ENCODE data around the gene YIPF2. TPM values are rescaled to one million over a fixed set of nuclear protein-coding genes. Genes with fewer than 3 reads are reported as not detected.

The YIPF2 gene
- polyA plus RNA-seq, 2 of the 4 experiments (the other 2 are of a cell fraction): 13.1 to 17.5 TPM

DNA sequence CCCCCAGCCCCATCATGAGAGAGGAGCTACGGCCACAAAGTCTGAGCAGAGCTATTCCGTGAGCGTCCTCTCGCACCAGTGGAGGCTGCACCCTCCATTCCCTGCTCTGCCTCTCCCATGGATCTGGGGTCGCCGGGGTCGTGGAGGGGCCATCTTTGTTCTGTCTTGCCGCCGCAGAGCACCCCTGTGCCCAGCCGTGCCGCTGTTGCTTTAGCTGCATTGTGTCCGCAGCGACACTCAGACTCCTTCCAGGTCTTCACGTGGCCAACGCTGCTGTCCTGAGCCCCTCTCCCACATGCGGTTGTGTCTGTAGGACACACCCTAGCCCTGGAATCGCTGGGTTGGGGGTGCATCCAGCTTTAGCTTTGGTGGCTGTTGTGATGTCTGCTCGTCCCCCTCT lies 15.8 kb downstream of the YIPF2 start:
- Histone ChIP-seq H3K9me3 (no peaks in the 10 kb centered on the region), H3K27ac (no peak overlapping the region), H3K4me1 (peaks cover 7% of the 10 kb centered on the region; the same call in 2 of the 3 replicates), H3K4me3 (no peak overlapping the region), H3K4me2 (no peak overlapping the region)
- FAIRE-seq (no peak), ATAC-seq (no peak), DNase-seq (ENCODE audit: low read depth in 1 of 2, low spot score in 1 of 2) (no peak)
- no peak for TF ChIP-seq ATOH8 (CRISPR knock-in tag; IDR thresholded peaks at IDR 0.05; ENCODE audit: low read depth)
- TF ChIP-seq CHD4 (IDR thresholded peaks at IDR 0.05; ENCODE audit: borderline replicate concordance): no peak
- no peak for TF ChIP-seq NPAS2 (CRISPR knock-in tag; IDR thresholded peaks at IDR 0.05; ENCODE audit: borderline replicate concordance)
- no peak for TF ChIP-seq MAFK (IDR thresholded peaks at IDR 0.05; ENCODE audit: partially characterized antibody)
- no peak for TF ChIP-seq HOXA7 (CRISPR knock-in tag; IDR thresholded peaks at IDR 0.05)
- no peak for TF ChIP-seq CHD2 (IDR thresholded peaks at IDR 0.05; ENCODE audit: low read length, partially characterized antibody)
- TF ChIP-seq, protein P1, sequence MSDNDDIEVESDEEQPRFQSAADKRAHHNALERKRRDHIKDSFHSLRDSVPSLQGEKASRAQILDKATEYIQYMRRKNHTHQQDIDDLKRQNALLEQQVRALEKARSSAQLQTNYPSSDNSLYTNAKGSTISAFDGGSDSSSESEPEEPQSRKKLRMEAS (IDR thresholded peaks at IDR 0.05): no peak
- no peak for TF ChIP-seq BHLHE40 (IDR thresholded peaks at IDR 0.05; ENCODE audit: low read depth, low read length)
- no peak for TF ChIP-seq CEBPB (IDR thresholded peaks at IDR 0.05)
- ChIA-PET POLR2A (no interaction called here), CTCF (interaction anchor here (0.6 to 1.5 kb wide), 6 partner anchors 22 to 196 kb away, joined by 3 to 4 read pairs (median 3); no protein-coding TSS in a partner anchor)
- WGBS (ENCODE audit: missing lambda C conversion rate): 86% methylated on average over 14 of the region's 18 CpGs

DNA sequence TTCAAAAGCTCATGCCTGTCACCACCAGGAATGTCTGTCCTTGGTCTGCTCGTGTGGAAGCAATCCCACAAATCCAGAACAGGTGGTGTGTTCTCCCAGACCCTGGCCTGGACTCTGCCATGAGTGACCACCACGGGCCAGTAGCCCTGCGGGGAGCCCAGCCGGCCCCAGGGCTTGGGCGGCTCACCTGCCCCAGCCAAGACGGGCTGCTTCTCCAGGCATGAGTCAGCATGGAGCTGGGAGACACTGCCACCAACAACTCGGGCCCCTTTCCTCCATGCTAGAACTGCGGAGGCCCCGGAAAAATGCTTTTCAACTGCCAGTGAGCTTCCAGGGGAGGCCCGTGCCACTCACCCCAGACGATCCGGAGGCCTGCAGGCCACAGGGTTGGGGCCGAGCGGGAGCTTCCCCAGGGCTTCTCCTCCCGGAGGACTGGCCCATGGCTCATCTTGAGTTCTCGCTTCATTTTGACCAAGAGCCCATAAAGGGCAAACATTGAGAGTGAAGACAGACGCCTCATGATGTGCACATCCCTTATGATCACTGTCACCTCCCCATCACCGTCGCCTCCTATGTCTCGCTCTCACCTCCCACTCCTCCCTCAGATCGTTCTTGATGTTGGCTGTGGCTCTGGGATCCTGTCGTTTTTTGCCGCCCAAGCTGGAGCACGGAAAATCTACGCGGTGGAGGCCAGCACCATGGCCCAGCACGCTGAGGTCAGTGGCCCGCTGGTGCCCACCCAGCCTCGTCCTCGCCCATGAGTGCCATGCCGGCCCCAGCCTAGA lies 16.7 kb downstream of the YIPF2 start:
- H3K9me3 ChIP-seq: no peaks in the 10 kb centered on the region
- ATAC-seq (no peak), FAIRE-seq (no peak), DNase-seq (ENCODE audit: low read depth in 1 of 2, low spot score in 1 of 2) (no peak)
- no peak overlapping the region for H3K4me3 ChIP-seq
- H3K4me1 ChIP-seq: peaks cover 7% of the 10 kb centered on the region; the same call in 2 of the 3 replicates
- H3K4me2 ChIP-seq: no peak overlapping the region
- POLR2A ChIA-PET: no interaction called here
- no peak for TF ChIP-seq RCOR1 (IDR thresholded peaks at IDR 0.05; ENCODE audit: low read depth, low read length)
- TF ChIP-seq, protein P2, sequence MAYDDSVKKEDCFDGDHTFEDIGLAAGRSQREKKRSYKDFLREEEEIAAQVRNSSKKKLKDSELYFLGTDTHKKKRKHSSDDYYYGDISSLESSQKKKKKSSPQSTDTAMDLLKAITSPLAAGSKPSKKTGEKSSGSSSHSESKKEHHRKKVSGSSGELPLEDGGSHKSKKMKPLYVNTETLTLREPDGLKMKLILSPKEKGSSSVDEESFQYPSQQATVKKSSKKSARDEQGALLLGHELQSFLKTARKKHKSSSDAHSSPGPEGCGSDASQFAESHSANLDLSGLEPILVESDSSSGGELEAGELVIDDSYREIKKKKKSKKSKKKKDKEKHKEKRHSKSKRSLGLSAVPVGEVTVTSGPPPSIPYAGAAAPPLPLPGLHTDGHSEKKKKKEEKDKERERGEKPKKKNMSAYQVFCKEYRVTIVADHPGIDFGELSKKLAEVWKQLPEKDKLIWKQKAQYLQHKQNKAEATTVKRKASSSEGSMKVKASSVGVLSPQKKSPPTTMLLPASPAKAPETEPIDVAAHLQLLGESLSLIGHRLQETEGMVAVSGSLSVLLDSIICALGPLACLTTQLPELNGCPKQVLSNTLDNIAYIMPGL (CRISPR knock-in tag; IDR thresholded peaks at IDR 0.05; ENCODE audit: borderline replicate concordance): no peak
- TF ChIP-seq HOXA7 (CRISPR knock-in tag; IDR thresholded peaks at IDR 0.05): no peak
- no peak for TF ChIP-seq EP300 (IDR thresholded peaks at IDR 0.05)
- TF ChIP-seq RARB (CRISPR knock-in tag; IDR thresholded peaks at IDR 0.05): no peak
- TF ChIP-seq JUNB (IDR thresholded peaks at IDR 0.05): no peak
- TF ChIP-seq USF2 (IDR thresholded peaks at IDR 0.05): no peak
- TF ChIP-seq CHD2 (IDR thresholded peaks at IDR 0.05; ENCODE audit: low read length, partially characterized antibody): no peak
- CTCF ChIA-PET: interaction anchor here (0.6 to 1.5 kb wide), 6 partner anchors 22 to 195 kb away, joined by 3 to 4 read pairs (median 3); no protein-coding TSS in a partner anchor
- 98% methylated on average over 20 of the region's 31 CpGs for WGBS (ENCODE audit: missing lambda C conversion rate)
- H3K27ac ChIP-seq: peak overlapping the region in 1 of 2 experiments; percentile 24; a peak in 1 of 6 replicates

DNA sequence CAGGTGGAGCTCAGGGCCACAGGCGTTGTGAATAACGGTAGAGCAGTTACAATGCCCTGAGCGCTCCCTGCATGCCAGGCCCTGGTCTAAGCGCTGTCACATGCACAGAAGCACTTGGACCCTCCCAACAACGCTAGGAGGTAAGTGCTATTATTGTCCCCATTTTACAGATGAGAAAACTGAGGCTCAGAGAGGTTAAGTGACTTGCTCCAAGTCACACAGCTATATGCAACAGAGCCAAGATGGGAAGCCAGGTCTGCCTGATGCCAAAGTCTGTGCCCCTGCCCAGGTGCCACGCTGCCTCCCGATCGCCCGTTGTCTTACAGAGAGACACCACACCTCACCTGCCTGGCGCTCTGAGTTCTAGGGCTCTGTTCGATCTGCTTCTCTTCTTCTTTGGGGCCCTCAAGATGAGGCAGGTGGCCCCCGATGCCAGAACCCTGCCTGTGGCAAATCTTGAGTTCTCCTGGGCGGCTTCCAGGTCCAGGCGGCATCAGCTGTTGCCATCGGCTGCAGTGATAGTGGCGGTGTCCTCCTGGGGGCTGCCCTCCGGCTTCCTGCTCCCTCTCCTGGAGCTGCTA lies 20.0 kb downstream of the YIPF2 start:
- no peak overlapping the region for H3K4me2 ChIP-seq
- no peak overlapping the region for H3K27ac ChIP-seq
- CTCF ChIA-PET: no interaction called here
- no peak for FAIRE-seq
- no peak for DNase-seq (ENCODE audit: low read depth in 1 of 2, low spot score in 1 of 2)
- ATAC-seq: no peak
- H3K4me1 ChIP-seq: no peaks in the 10 kb centered on the region
- 96% methylated on average over 17 of the region's 17 CpGs for WGBS (ENCODE audit: missing lambda C conversion rate)
- peak; percentile 30 for TF ChIP-seq ZFP36 (IDR thresholded peaks at IDR 0.05; ENCODE audit: borderline replicate concordance, partially characterized antibody)
- no peak for TF ChIP-seq ATOH8 (CRISPR knock-in tag; IDR thresholded peaks at IDR 0.05; ENCODE audit: low read depth)
- no peak overlapping the region for H3K4me3 ChIP-seq
- POLR2A ChIA-PET: no interaction called here
- H3K9me3 ChIP-seq: no peaks in the 10 kb centered on the region

Data from A549 (cell line).